ENCODE measurements around the gene BAIAP2L1. TPM values are rescaled to one million over a fixed set of nuclear protein-coding genes. Genes with fewer than 3 reads are reported as not detected.

The BAIAP2L1 gene
- total and polyA plus RNA-seq, 9 of the 15 experiments (the other 6 are each of a cell fraction or from before 2014, with no cell fraction given) = 4.2 to 29.8 (median 15.5) TPM

GRCh38 chr7:98251601-98252424, 149.1 kb downstream of the BAIAP2L1 start, which contains the start of gene TECPR1 (continued):
- TF ChIP-seq CEBPZ (IDR thresholded peaks at IDR 0.05; ENCODE audit: borderline replicate concordance, low read depth, low read length) (no peak), TCF15 (CRISPR knock-in tag; IDR thresholded peaks at IDR 0.05) (no peak), NCOA4 (IDR thresholded peaks at IDR 0.05; ENCODE audit: partially characterized antibody) (no peak), ERF (CRISPR knock-in tag; IDR thresholded peaks at IDR 0.05) (no peak), HIVEP1 (CRISPR knock-in tag; IDR thresholded peaks at IDR 0.05) (no peak), ATF1 (CRISPR knock-in tag; IDR thresholded peaks at IDR 0.05) (0 out of 2 replicates have a peak, but pooled peaks have one; percentile 27), ATF1 (tag; IDR thresholded peaks at IDR 0.05) (peak; percentile 93), BRD4 (IDR thresholded peaks at IDR 0.05) (no peak), STAT5B (CRISPR knock-in tag; IDR thresholded peaks at IDR 0.05) (no peak), RUNX1 (IDR thresholded peaks at IDR 0.05; ENCODE audit: low read depth) (no peak), RBM25 (IDR thresholded peaks at IDR 0.05; ENCODE audit: low read depth, low read length, severe bottlenecking) (peak; percentile 100), BDP1 (IDR thresholded peaks at IDR 0.05; ENCODE audit: insufficient read depth, insufficient read length) (no peak), U2AF2 (optimal IDR thresholded peaks at IDR 0.05; ENCODE audit: low read depth, low read length) (no peak), ZBTB2 (IDR thresholded peaks at IDR 0.05) (no peak), ZNF507 (tag; conservative IDR thresholded peaks at IDR 0.05) (no peak), E2F1 (CRISPR knock-in tag; IDR thresholded peaks at IDR 0.05) (no peak), ZNF778 (CRISPR knock-in tag; IDR thresholded peaks at IDR 0.05) (no peak), NCOA6 (IDR thresholded peaks at IDR 0.05) (no peak), ZNF431 (CRISPR knock-in tag; IDR thresholded peaks at IDR 0.05) (no peak), ZNF561 (CRISPR knock-in tag; conservative IDR thresholded peaks at IDR 0.05) (no peak), CREB5 (CRISPR knock-in tag; IDR thresholded peaks at IDR 0.05) (no peak)
